Epithelial cell of esophagus (primary cell): ENCODE results near the gene DDX42.

Experiments
- DNase-seq: peaks from one replicate; pipeline ENCODE4 v3.0.0; 2010; ENCODE audit warnings: low read depth
- H3K4me3 ChIP-seq: 2 replicates; pipeline ENCODE4 v1.5.1; 2011; ENCODE audit warnings: mild to moderate bottlenecking, low read length, control low read depth
- TF ChIP-seq, protein P1 (sequence below): IDR thresholded peaks from 2 replicates; pipeline ENCODE4 v1.5.1; 2011; ENCODE audit warnings: low read depth, mild to moderate bottlenecking, low read length, control low read depth, inconsistent platforms; ENCODE audit not compliant: insufficient read depth; ENCODE audit errors: missing control alignments

DDX42 gene

DNA sequence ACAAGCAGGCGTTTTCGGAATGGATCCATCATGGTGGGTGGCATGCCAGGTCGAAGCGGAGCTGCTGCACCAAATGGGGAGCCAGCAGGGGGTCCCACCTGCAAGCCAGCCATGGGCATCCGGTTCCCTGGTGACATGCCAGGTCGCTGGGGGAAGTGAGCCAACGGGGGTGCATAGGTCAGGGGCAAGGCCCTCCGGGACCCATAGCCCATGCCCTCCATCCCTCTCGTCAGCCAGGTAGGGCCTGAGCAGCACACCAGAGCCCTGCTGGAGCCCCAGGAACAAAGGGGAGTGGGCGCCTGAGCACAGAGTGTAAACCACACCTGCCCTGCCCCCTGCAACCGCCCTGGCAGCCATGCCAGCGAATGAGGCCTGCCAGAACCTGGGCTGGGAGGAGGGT is 63.5 kb downstream of the DDX42 start:
- no peak overlapping the region for H3K4me3 ChIP-seq
- DNase-seq, result no peak
- TF ChIP-seq, protein P1, sequence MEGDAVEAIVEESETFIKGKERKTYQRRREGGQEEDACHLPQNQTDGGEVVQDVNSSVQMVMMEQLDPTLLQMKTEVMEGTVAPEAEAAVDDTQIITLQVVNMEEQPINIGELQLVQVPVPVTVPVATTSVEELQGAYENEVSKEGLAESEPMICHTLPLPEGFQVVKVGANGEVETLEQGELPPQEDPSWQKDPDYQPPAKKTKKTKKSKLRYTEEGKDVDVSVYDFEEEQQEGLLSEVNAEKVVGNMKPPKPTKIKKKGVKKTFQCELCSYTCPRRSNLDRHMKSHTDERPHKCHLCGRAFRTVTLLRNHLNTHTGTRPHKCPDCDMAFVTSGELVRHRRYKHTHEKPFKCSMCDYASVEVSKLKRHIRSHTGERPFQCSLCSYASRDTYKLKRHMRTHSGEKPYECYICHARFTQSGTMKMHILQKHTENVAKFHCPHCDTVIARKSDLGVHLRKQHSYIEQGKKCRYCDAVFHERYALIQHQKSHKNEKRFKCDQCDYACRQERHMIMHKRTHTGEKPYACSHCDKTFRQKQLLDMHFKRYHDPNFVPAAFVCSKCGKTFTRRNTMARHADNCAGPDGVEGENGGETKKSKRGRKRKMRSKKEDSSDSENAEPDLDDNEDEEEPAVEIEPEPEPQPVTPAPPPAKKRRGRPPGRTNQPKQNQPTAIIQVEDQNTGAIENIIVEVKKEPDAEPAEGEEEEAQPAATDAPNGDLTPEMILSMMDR, result no peak

DNA sequence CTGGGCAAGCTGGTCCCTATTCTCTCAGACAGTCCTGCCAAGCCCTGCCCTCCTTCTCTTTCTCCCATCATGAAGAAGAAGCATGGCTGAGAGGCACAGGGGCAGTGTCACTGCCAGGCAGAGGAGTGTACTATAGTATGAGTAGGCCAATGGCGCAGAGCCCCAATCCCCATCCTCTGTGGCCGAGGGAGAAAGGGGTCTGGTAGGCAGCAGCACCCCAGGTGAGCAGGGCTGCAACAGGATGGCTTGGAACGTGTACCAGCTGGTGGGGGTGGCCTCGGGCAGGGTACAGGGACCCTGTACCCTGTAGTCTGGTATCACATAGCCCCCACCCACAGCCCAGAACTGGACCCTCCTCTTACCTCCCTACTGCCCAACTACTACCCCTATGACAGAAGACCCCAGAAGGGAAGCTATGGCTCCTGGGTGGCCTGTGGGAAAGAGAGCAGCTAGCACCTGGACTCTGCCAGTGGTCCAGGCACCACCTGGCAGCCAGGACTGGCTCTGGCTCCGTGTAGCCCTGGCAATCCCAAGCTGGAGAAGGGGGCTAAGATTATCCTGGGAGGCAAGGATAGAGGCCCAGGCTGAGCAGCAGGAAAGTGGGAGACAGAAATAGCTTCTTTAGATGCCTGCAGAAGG is 64.1 kb downstream of the DDX42 start:
- H3K4me3 ChIP-seq, result peak overlapping the region; percentile 25
- no peak for DNase-seq
- TF ChIP-seq, protein P1, result no peak

DNA sequence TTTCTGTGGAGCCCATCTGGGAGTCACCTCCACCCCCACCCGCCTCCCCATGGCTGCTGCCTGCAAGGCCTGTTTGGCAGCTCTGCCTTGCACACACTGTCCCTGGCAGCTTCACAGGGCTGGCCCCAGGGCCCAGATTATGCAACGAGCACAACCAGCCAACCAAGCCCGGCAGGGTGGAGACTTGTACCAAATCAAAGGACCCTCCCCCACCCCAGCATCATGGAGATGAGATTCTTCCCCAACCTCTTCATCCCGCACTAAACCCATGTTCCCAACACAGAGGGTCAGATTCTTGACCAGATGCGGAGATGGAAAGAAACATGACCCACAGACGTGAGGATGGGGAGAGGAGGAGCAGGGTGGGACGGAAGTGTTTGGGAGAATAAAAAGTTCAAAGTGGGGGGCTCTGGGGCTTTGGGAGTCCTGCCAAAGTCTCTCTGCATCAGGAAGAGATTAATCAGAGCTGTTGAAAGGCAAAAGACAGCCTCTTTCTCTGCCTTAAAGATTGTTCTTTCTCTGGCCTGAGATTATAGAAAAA is 64.7 kb downstream of the DDX42 start:
- peak overlapping the region; percentile 31 for H3K4me3 ChIP-seq
- DNase-seq, result peak; percentile 94
- TF ChIP-seq, protein P1, result no peak

DNA sequence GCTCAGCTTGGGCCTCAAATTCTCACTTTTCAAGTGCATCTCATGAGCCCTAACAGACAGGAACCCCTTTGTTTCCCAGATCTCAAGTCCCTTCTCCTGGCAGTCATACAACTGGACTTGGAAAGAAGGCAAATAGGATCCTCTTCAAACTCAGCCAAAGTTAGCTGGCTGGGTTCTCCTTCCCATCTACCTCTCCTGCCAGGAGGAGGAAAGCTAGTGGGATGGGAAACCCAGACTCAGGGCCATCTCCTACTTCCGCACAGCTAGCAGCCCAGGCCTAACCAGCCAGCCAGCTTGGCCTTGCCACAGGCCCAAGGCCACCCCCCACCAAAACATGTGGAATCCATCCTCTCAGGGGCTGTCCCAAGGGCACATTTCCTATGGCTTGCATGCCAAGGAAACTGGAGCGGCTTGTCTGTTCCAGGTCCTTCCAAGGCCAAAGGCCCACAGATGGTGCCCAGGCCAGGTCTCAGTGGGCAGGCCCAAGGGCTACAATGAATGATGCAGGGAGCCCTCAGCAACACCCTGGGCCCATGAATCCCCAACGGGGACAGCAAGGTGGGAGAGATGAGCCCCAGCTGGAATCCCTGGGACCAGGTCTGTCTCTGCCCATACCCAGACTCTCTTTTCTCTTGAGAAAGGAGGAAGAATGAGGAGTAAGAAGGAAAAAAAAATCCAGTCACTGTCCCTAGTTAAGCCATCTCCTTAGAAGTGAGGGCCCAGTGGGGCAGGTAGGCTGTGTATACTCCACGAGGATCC is 66.8 kb downstream of the DDX42 start:
- H3K4me3 ChIP-seq, result peak overlapping the region; percentile 79
- TF ChIP-seq, protein P1, result no peak
- no peak for DNase-seq

DNA sequence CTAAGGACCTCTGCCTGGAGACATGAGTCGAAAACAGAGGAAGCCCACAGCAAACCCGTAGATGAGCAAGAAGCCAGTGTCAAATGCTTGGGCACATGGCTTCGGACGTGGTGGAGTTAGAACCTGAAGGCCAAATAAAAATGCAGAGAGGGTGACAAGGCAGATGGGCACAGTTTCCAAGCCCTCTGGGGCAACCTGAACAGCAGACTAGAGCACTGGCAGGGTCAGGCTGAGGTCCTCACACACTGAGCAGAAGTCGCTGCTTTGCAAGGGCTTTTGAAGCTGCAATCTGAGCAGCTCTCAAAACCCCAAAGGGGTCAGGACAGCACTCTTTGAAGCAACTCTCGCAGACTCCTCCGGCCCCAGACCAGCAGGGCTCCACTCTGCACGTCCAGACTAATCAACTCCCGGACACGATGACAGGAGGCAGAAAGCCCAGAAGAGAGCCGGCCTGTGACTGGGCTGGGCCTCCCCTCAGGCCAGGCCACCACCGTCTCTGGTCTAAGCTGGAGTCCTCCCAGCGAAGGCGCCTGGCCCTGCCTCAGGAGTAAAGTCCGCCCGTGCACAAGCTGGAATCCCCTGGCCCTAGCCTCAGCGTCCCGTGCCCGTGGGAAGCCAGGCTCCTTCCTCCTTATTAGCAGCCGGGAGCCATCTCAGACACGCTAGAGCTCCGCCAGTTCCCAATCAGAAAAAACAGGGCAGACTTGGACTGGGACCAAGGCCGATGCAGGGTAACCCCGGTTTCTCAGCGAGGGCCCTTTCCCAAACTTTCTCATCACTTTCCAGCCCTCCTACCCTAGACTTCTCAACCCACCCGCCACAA is 67.6 kb downstream of the DDX42 start:
- TF ChIP-seq, protein P1, result no peak
- peak; percentile 35 for DNase-seq
- H3K4me3 ChIP-seq, result peak overlapping the region; percentile 79

DNA sequence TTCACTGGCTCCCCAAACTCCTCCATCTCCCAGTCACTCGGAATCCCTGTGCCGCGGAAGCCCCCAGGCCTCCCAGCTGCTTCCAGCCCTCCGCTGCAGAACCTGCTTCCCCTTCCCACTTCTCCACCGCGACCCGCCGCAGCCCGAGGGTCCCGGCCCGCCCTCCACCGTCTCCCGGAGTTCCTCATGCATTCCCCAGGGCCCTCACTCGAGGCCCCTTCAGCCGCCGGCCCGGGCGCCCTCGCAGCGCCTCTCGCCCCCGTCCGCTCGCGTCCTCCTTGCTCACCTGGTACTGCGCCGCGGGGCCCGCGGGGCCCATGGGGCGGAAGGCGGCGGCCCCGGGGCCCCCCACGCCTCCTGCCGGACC is 68.2 kb downstream of the DDX42 start:
- DNase-seq, result no peak

More for the DNA sequence above, 68.2 kb downstream of the DDX42 start:
- H3K4me3 ChIP-seq, result peak overlapping the region; percentile 79
- TF ChIP-seq, protein P1, result no peak
